ENCODE measurements around the gene SLC10A7.

The SLC10A7 gene

GRCh38 chr4:146229406-146229805 is 292.3 kb downstream of the SLC10A7 start:
- Histone ChIP-seq H2AFZ (ENCODE audit: low read depth, low read length) (no peak overlapping the region), H3K14ac (ENCODE audit: low read length in 2 of 2) (no peak overlapping the region), H3K4me2 (ENCODE audit: low read length, poor library complexity, severe bottlenecking) (no peak overlapping the region), H2AK5ac (ENCODE audit: low read length, severe bottlenecking) (no peak overlapping the region), H3K4me3 (ENCODE audit: insufficient read depth in 1 of 2, low read depth in 1 of 2, low read length in 2 of 2) (no peak overlapping the region), H3K79me1 (replicated peaks; ENCODE audit: low read length, poor library complexity, severe bottlenecking) (no peaks in the 10 kb centered on the region), H3K4me1 (ENCODE audit: control insufficient read depth, insufficient read depth, low read depth, low read length) (no peaks in the 10 kb centered on the region), H3K23ac (ENCODE audit: low read length in 2 of 2) (no peak overlapping the region), H4K8ac (ENCODE audit: low read length) (no peak overlapping the region), H2BK12ac (ENCODE audit: low read length in 2 of 2) (no peak overlapping the region), H3K27ac (ENCODE audit: low read length, poor library complexity, severe bottlenecking) (no peak overlapping the region), H3K9ac (ENCODE audit: low read length) (no peak overlapping the region), H3K36me3 (ENCODE audit: control insufficient read depth in 1 of 2, insufficient read depth in 2 of 2, low read depth in 1 of 2, low read length in 2 of 2) (no peaks in the 10 kb centered on the region), H4K91ac (ENCODE audit: low read length) (no peak overlapping the region), H3K27me3 (ENCODE audit: control insufficient read depth in 1 of 2, insufficient read depth in 1 of 2, low read length in 2 of 2) (no peaks in the 10 kb centered on the region), H3K4ac (ENCODE audit: low read depth in 1 of 2, low read length in 2 of 2) (no peak overlapping the region), H3K18ac (ENCODE audit: low read depth in 1 of 2, low read length in 2 of 2) (no peak overlapping the region), H3K9me3 (ENCODE audit: control insufficient read depth, low read length) (peaks cover 7% of the 10 kb centered on the region), H2BK5ac (ENCODE audit: low read depth, low read length, poor library complexity, severe bottlenecking) (no peak overlapping the region), H2BK120ac (ENCODE audit: low read depth, low read length) (no peak overlapping the region), H2BK15ac (ENCODE audit: low read depth, poor library complexity, severe bottlenecking) (no peak overlapping the region)
- no peak for DNase-seq

GRCh38 chr4:146224326-146224966 is 297.3 kb downstream of the SLC10A7 start:
- Histone ChIP-seq H3K23ac (ENCODE audit: low read length in 2 of 2) (no peak overlapping the region), H3K79me1 (replicated peaks; ENCODE audit: low read length, poor library complexity, severe bottlenecking) (no peaks in the 10 kb centered on the region), H2AK5ac (ENCODE audit: low read length, severe bottlenecking) (no peak overlapping the region), H3K27ac (ENCODE audit: low read length, poor library complexity, severe bottlenecking) (no peak overlapping the region), H3K4me2 (ENCODE audit: low read length, poor library complexity, severe bottlenecking) (no peak overlapping the region), H2BK120ac (ENCODE audit: low read depth, low read length) (no peak overlapping the region), H3K36me3 (ENCODE audit: control insufficient read depth in 1 of 2, insufficient read depth in 2 of 2, low read depth in 1 of 2, low read length in 2 of 2) (no peaks in the 10 kb centered on the region), H3K14ac (ENCODE audit: low read length in 2 of 2) (no peak overlapping the region), H4K91ac (ENCODE audit: low read length) (no peak overlapping the region), H2AFZ (ENCODE audit: low read depth, low read length) (no peak overlapping the region), H3K4ac (ENCODE audit: low read depth in 1 of 2, low read length in 2 of 2) (no peak overlapping the region), H3K4me1 (ENCODE audit: control insufficient read depth, insufficient read depth, low read depth, low read length) (no peaks in the 10 kb centered on the region), H2BK15ac (ENCODE audit: low read depth, poor library complexity, severe bottlenecking) (no peak overlapping the region), H3K9me3 (ENCODE audit: control insufficient read depth, low read length) (no peaks in the 10 kb centered on the region), H3K18ac (ENCODE audit: low read depth in 1 of 2, low read length in 2 of 2) (no peak overlapping the region), H3K4me3 (ENCODE audit: insufficient read depth in 1 of 2, low read depth in 1 of 2, low read length in 2 of 2) (no peak overlapping the region), H4K8ac (ENCODE audit: low read length) (no peak overlapping the region), H3K9ac (ENCODE audit: low read length) (no peak overlapping the region), H2BK12ac (ENCODE audit: low read length in 2 of 2) (no peak overlapping the region), H3K27me3 (ENCODE audit: control insufficient read depth in 1 of 2, insufficient read depth in 1 of 2, low read length in 2 of 2) (no peaks in the 10 kb centered on the region), H2BK5ac (ENCODE audit: low read depth, low read length, poor library complexity, severe bottlenecking) (no peak overlapping the region)
- DNase-seq: peak; percentile 79
- 36% methylated on average over 7 of the region's 8 CpGs for WGBS

GRCh38 chr4:146222313-146222712 is 299.4 kb downstream of the SLC10A7 start:
- no peak overlapping the region for H3K23ac ChIP-seq (ENCODE audit: low read length in 2 of 2)
- peak; percentile 89 for DNase-seq
- peak overlapping the region; percentile 21 to 97 for H2BK12ac ChIP-seq (ENCODE audit: low read length in 2 of 2)
- H4K8ac ChIP-seq (ENCODE audit: low read length): peak overlapping the region; percentile 84
- H3K4me3 ChIP-seq (ENCODE audit: insufficient read depth in 1 of 2, low read depth in 1 of 2, low read length in 2 of 2): no peak overlapping the region
- no peaks in the 10 kb centered on the region for H3K27me3 ChIP-seq (ENCODE audit: control insufficient read depth in 1 of 2, insufficient read depth in 1 of 2, low read length in 2 of 2)
- H3K27ac ChIP-seq (ENCODE audit: low read length, poor library complexity, severe bottlenecking): no peak overlapping the region
- no peaks in the 10 kb centered on the region for H3K9me3 ChIP-seq (ENCODE audit: control insufficient read depth, low read length)
- WGBS: 12% methylated on average over 8 of the region's 8 CpGs
- H3K79me1 ChIP-seq (replicated peaks; ENCODE audit: low read length, poor library complexity, severe bottlenecking): no peaks in the 10 kb centered on the region
- peak overlapping the region; percentile 44 for H2AK5ac ChIP-seq (ENCODE audit: low read length, severe bottlenecking)
- H3K9ac ChIP-seq (ENCODE audit: low read length): peak overlapping the region; percentile 32
- H3K4me1 ChIP-seq (ENCODE audit: control insufficient read depth, insufficient read depth, low read depth, low read length): no peaks in the 10 kb centered on the region
- H2AFZ ChIP-seq (ENCODE audit: low read depth, low read length): peak overlapping the region; percentile 47
- no peak overlapping the region for H3K14ac ChIP-seq (ENCODE audit: low read length in 2 of 2)
- no peaks in the 10 kb centered on the region for H3K36me3 ChIP-seq (ENCODE audit: control insufficient read depth in 1 of 2, insufficient read depth in 2 of 2, low read depth in 1 of 2, low read length in 2 of 2)
- H4K91ac ChIP-seq (ENCODE audit: low read length): peak overlapping the region; percentile 85
- H3K4ac ChIP-seq (ENCODE audit: low read depth in 1 of 2, low read length in 2 of 2): peak overlapping the region; percentile 45 to 54
- H3K18ac ChIP-seq (ENCODE audit: low read depth in 1 of 2, low read length in 2 of 2): peak overlapping the region; percentile 37 to 81
- H2BK5ac ChIP-seq (ENCODE audit: low read depth, low read length, poor library complexity, severe bottlenecking): no peak overlapping the region
- peak overlapping the region; percentile 59 for H3K4me2 ChIP-seq (ENCODE audit: low read length, poor library complexity, severe bottlenecking)
- H2BK120ac ChIP-seq (ENCODE audit: low read depth, low read length): peak overlapping the region; percentile 65
- no peak overlapping the region for H2BK15ac ChIP-seq (ENCODE audit: low read depth, poor library complexity, severe bottlenecking)

GRCh38 chr4:146214238-146214637 is 307.5 kb downstream of the SLC10A7 start, which contains the start of gene REELD1:
TSS of gene REELD1 (plus strand) at chr4:146214538. CDS start at chr4:146216953, 2,415 bp downstream.
- H2BK12ac ChIP-seq (ENCODE audit: low read length in 2 of 2): no peak within 1 kb of the TSS
- H3K4me2 ChIP-seq (ENCODE audit: low read length, poor library complexity, severe bottlenecking): no peak within 1 kb of the TSS
- H3K4me3 ChIP-seq (ENCODE audit: insufficient read depth in 1 of 2, low read depth in 1 of 2, low read length in 2 of 2): no peak within 1 kb of the TSS
- H4K91ac ChIP-seq (ENCODE audit: low read length): no peak within 1 kb of the TSS
- H3K4ac ChIP-seq (ENCODE audit: low read depth in 1 of 2, low read length in 2 of 2): no peak within 1 kb of the TSS
- no peak within 1 kb of the TSS for H2BK15ac ChIP-seq (ENCODE audit: low read depth, poor library complexity, severe bottlenecking)
- no peak within 1 kb of the TSS for H2BK120ac ChIP-seq (ENCODE audit: low read depth, low read length)
- no peak within 1 kb of the TSS for H3K23ac ChIP-seq (ENCODE audit: low read length in 2 of 2)
- H2AK5ac ChIP-seq (ENCODE audit: low read length, severe bottlenecking): no peak within 1 kb of the TSS
- no peak within 1 kb of the TSS for H2BK5ac ChIP-seq (ENCODE audit: low read depth, low read length, poor library complexity, severe bottlenecking)
- no peak for DNase-seq
- H3K36me3 ChIP-seq (ENCODE audit: control insufficient read depth in 1 of 2, insufficient read depth in 2 of 2, low read depth in 1 of 2, low read length in 2 of 2): no peaks in the 10 kb centered on the region
- no peaks in the 10 kb centered on the region for H3K79me1 ChIP-seq (replicated peaks; ENCODE audit: low read length, poor library complexity, severe bottlenecking)
- no peak within 1 kb of the TSS for H3K9ac ChIP-seq (ENCODE audit: low read length)
- no peaks in the 10 kb centered on the region for H3K9me3 ChIP-seq (ENCODE audit: control insufficient read depth, low read length)
- H3K27ac ChIP-seq (ENCODE audit: low read length, poor library complexity, severe bottlenecking): no peak within 1 kb of the TSS
- peak within 1 kb of the TSS; percentile 38 for H4K8ac ChIP-seq (ENCODE audit: low read length)
- H3K18ac ChIP-seq (ENCODE audit: low read depth in 1 of 2, low read length in 2 of 2): no peak within 1 kb of the TSS
- WGBS: 87% methylated on average over 5 of the region's 5 CpGs
- no peaks in the 10 kb centered on the region for H3K4me1 ChIP-seq (ENCODE audit: control insufficient read depth, insufficient read depth, low read depth, low read length)
- H3K14ac ChIP-seq (ENCODE audit: low read length in 2 of 2): no peak within 1 kb of the TSS
- no peaks in the 10 kb centered on the region for H3K27me3 ChIP-seq (ENCODE audit: control insufficient read depth in 1 of 2, insufficient read depth in 1 of 2, low read length in 2 of 2)
- H2AFZ ChIP-seq (ENCODE audit: low read depth, low read length): no peak within 1 kb of the TSS

Data from mesenchymal stem cell (in vitro differentiated cells and primary cell).